K562 treated with DMSO at 1 percent for 24 hours (cell line): ENCODE measurements around the gene ZNF529. TPM values are rescaled to one million over a fixed set of nuclear protein-coding genes. Genes with fewer than 3 reads are reported as not detected.

Experiments used
- total RNA-seq: library from RNA; unstranded; fragments of 300-600 nt; gene quantifications from 2 replicates; pipeline ENCODE4 v1.2.3, GENCODE V29; 2022; ENCODE audit warnings: low read depth; ENCODE audit not compliant: insufficient read depth

ZNF529 gene
- total RNA-seq, result 1.0 and 2.0 TPM in 2 replicates

DNA sequence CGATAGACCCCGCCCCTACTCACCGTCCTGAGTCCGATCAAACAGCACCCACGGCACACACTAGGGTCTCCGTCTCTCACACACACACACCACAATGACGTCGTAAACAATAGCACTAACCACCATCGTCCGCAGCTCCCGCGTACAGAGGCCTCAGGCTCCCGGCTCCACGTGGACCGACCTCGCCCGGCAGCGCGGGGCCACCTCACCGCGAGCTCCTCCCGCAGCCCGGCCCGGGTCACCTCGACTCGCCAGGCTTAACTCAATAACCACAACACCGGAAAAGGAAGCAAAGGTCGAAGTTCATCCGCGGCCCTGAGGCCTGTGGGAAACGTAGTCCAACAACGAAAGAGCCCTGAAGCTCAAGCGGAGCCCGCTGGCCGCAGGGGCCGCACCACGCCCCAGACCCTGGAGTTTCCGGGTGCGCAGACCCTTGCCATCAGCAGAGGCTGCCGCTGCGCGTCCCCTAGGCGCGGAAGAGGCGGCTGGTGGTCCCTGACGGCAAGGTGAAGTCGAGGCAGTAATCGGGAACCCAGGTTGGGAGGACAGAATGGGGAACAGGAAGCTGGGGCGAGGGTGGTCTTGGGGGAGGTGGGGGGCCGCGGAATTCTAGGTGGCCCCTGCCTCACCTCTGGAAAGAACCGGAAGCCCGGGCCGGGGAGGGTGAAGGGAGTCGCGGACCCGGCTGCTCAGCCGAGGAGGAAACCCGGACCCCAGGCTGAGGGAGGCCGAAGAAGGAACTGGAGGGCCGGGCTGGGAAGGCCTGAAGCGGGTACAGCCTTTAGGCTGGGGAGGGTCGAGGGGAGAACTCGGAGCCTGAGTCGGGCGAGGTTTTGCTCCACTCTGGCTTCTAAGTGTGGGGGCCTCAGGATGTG, at the start of gene ZNF529:
ZNF529 (minus strand) TSS at position 273 of the 875 bp plus-strand sequence. CDS start 946 bp downstream, outside the sequence.

DNA sequence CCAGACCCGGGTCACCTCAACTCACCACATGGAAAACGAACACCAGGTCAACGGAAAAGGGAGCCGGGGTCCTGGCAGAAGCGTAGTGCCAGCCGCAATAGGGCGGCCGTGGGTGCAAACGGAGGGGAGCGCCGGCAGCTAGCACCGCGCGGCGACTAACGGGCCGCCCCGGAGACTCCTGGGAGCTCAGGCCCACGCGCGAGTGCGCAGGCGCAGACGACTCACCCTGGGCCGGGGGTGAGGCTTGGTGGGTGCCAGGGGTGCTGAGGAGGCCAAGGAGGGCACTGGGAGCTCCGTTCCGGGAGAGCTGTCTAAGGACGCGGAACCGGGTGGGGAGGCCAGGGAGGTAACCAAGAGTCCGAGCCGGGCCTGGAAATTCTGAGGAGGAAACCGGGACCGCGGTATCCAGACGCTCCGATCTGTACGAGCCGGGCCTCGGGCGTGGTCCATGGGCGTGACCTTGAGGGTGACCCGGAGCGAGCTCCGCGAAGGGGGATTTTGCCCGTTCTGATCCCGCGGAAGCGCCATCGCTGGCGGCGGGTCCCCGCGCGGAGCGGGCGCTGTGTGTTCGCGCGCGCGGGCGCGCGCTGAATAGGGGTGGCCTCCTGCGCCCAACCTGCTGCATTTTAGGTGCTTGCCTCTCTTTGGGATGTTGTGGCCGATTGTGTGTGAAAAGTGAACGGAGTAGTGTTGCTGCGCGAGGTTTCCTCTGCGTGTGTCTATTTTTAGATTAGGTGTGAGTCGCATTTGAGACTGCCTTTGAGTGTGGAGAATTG, 32.2 kb upstream of the ZNF529 start, which contains the start of gene ZNF382:
ZNF382 (plus strand) TSS at position 213 of the 776 bp plus-strand sequence. CDS start 4,602 bp downstream, outside the sequence.

DNA sequence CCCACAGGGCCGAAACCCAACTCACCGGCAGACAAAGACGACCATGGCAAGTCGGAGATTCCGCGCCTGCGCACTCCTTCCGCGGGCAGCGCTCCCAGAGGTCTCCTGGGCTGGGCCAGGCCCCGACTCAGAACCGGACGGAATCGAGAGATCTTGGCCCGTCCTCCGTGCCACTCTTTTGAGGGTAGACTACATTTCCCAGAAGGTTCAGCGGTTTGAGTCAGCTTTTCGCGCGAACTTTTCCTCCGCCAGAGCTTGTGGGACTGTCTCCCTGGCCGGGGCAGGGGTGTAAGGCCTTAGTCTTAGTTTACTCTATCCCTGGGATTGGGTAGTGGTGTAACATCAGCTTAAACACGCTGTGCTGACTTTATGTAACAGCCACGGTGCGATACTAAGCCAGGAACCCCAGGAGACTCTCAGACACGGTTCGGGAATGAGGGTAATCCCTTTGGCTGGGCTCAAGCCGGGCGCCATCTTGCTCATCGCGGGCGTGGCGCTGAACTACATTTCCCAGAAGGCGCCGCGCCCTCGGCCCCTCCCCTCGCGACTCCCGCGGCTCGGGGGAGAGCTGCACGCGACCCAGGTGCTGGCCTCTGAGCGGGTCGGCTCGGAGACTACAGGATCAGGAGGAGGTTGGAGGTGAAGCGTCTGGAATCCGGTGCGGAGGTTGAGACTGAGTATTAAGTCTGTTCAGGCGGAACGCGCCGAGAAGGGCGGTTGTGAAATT, 44.7 kb downstream of the ZNF529 start, which contains the start of gene ZNF260:
ZNF260 (minus strand) TSS at position 78 of the 727 bp plus-strand sequence. CDS start 13,033 bp downstream, outside the sequence.

Other genes starting within 250 kb of the ZNF529 start
- 0.13 and 0.38 TPM in 2 replicates for gene ZFP14, start 194.1 kb downstream of the ZNF529 start, total RNA-seq
- gene ZFP82, start 154.6 kb downstream of the ZNF529 start, total RNA-seq, result 1.0 and 1.3 TPM in 2 replicates
- 3.2 and 3.5 TPM in 2 replicates for gene ZNF566, start 83.7 kb downstream of the ZNF529 start, total RNA-seq
- 1.6 and 2.0 TPM in 2 replicates for gene ZNF260, start 45.0 kb downstream of the ZNF529 start, total RNA-seq
- gene ZNF382, start 32.0 kb upstream of the ZNF529 start, total RNA-seq, result 0.14 TPM in 1 of 2 replicates, not detected in the other
- gene ZNF461, start 93.5 kb upstream of the ZNF529 start, total RNA-seq, result 1.5 and 3.1 TPM in 2 replicates
- 1.8 and 2.3 TPM in 2 replicates for gene ZNF567, start 114.3 kb upstream of the ZNF529 start, total RNA-seq
- 0.90 and 2.7 TPM in 2 replicates for gene ZNF850, start 199.5 kb upstream of the ZNF529 start, total RNA-seq